GM12878 (cell line): ENCODE measurements around the gene MAPT. TPM values are rescaled to one million over a fixed set of nuclear protein-coding genes. Genes with fewer than 3 reads are reported as not detected.
A peak's percentile ranks its signal among the peaks of the same experiment; 100 is the strongest.

Source experiments
- ATAC-seq: fragments of 200-7000 bp; cut with Tn5 transposase; 3 replicates; pipeline ENCODE4 v1.9.1; 2020; ENCODE audit warnings: mild to moderate bottlenecking, moderate library complexity
- BruUV-seq: library from RNA; stranded (reverse); fragments of 400-500 nt; replicated peaks from 2 replicates; lab custom pipeline; 2021; lab: Mats Ljungman, UMichigan
- CTCF ChIA-PET: fragments of 300-600 bp; sonication (Branson Sonifier 250); formaldehyde crosslinking; extraction: SDS; loops from one replicate; lab custom pipeline; 2021; ENCODE audit warnings: inconsistent platforms; lab: Yijun Ruan, JAX
- POLR2A ChIA-PET: fragments of 350-600 bp; formaldehyde crosslinking; extraction: SDS; loops from one replicate; lab custom pipeline; 2021; ENCODE audit warnings: inconsistent platforms; lab: Charles Lee
- RAD21 ChIA-PET: fragments of 300-600 bp; sonication (Branson Sonifier 250); formaldehyde crosslinking; loops from one replicate; lab custom pipeline; 2023; ENCODE audit warnings: antibody characterized with exemption; ENCODE audit not compliant: unreplicated experiment; lab: Charles Lee
- SMC1A ChIA-PET: fragments of 300-600 bp; sonication (Branson Sonifier 250); formaldehyde crosslinking; loops from one replicate; lab custom pipeline; 2023; ENCODE audit not compliant: unreplicated experiment, uncharacterized antibody; lab: Charles Lee
- DNase-seq: peaks from one replicate; pipeline ENCODE4 v3.0.0-alpha.2; 2011; ENCODE audit warnings: low read depth, low spot score
- FAIRE-seq: peaks from 3 replicates; lab custom pipeline; 2011; peaks lifted over from hg19 to GRCh38; lab: Jason Lieb, UNC
- H2AFZ ChIP-seq: 2 replicates; pipeline ENCODE4 v1.6.0; 2011; ENCODE audit warnings: low read depth, low read length, control low read depth; ENCODE audit not compliant: control insufficient read depth
- H3K27ac ChIP-seq: 2 replicates; pipeline ENCODE4 v1.5.1; 2011; ENCODE audit warnings: control low read depth; ENCODE audit not compliant: control insufficient read depth, insufficient read depth
- H3K27me3 ChIP-seq, 2 experiments: replicated peaks in 1 of 2; 2 replicates each; pipeline versions ENCODE4 v1.6.0 to v1.6.1; 2011; ENCODE audit warnings: low read length in 1 of 2; ENCODE audit not compliant: control insufficient read depth in 2 of 2, insufficient read depth in 2 of 2
- H3K36me3 ChIP-seq, 2 experiments: 2 replicates each; pipeline ENCODE4 v1.5.1; 2011; ENCODE audit warnings: low read length in 1 of 2; ENCODE audit not compliant: control insufficient read depth in 2 of 2, insufficient read depth in 2 of 2
- H3K4me1 ChIP-seq: 2 replicates; pipeline ENCODE4 v1.6.1; 2011; ENCODE audit warnings: mild to moderate bottlenecking, low read length, moderate library complexity, mixed read lengths; ENCODE audit not compliant: control insufficient read depth, insufficient read depth
- H3K4me2 ChIP-seq: 2 replicates; pipeline ENCODE4 v1.6.0; 2011; ENCODE audit warnings: control low read depth; ENCODE audit not compliant: control insufficient read depth, insufficient read depth
- H3K4me3 ChIP-seq: fragments of 200-600 bp; sonication (generic); 2 replicates; pipeline ENCODE4 v1.5.1; 2016
- H3K79me2 ChIP-seq: 2 replicates; pipeline ENCODE4 v1.6.0; 2011; ENCODE audit warnings: low read length; ENCODE audit not compliant: control insufficient read depth, insufficient read depth
- H3K9ac ChIP-seq: 2 replicates; pipeline ENCODE4 v1.8.0; 2011; ENCODE audit warnings: low read length, control low read depth, mixed read lengths; ENCODE audit not compliant: control insufficient read depth, insufficient read depth
- H3K9me3 ChIP-seq: replicated peaks from 3 replicates; pipeline ENCODE4 v1.5.1; 2011; ENCODE audit warnings: mild to moderate bottlenecking, low read length; ENCODE audit not compliant: control insufficient read depth, insufficient read depth
- H4K20me1 ChIP-seq: 2 replicates; pipeline ENCODE4 v1.6.0; 2011; ENCODE audit not compliant: control insufficient read depth, insufficient read depth
- BACH1 ChIP-seq: fragments of 450-650 bp; IDR thresholded peaks from 2 replicates; pipeline ENCODE4 v1.6.1; 2017; ENCODE audit warnings: mild to moderate bottlenecking, borderline replicate concordance
- CTCF ChIP-seq, 3 experiments: IDR thresholded peaks in 2 of 3; conservative IDR thresholded peaks in 1 of 3; 2 replicates each; pipeline ENCODE4 v1.5.1; 2011; ENCODE audit warnings: low read depth in 3 of 3, low read length in 3 of 3, mild to moderate bottlenecking in 3 of 3, control low read depth in 2 of 3, moderate library complexity in 2 of 3, inconsistent platforms in 1 of 3, mixed read lengths in 1 of 3; ENCODE audit not compliant: control insufficient read depth in 2 of 3, insufficient read depth in 1 of 3; ENCODE audit errors: extremely low read depth in 1 of 3
- HSF1 ChIP-seq: fragments of 150-350 bp; IDR thresholded peaks from 2 replicates; pipeline ENCODE4 v1.6.1; 2014; ENCODE audit warnings: mild to moderate bottlenecking, low read depth, low read length
- KAT2A ChIP-seq: conservative IDR thresholded peaks from 2 replicates; pipeline ENCODE4 v1.6.1; 2011; ENCODE audit warnings: low read depth, low read length; ENCODE audit not compliant: control insufficient read depth
- RAD21 ChIP-seq: IDR thresholded peaks from 2 replicates; pipeline ENCODE4 v1.6.1; 2011; ENCODE audit warnings: mild to moderate bottlenecking, low read depth, low read length, moderate library complexity; ENCODE audit not compliant: insufficient read depth
- SIX5 ChIP-seq: IDR thresholded peaks from 2 replicates; pipeline ENCODE4 v1.6.1; 2011; ENCODE audit warnings: mild to moderate bottlenecking, low read depth, low read length, moderate library complexity; ENCODE audit not compliant: severe bottlenecking
- SMARCA5 ChIP-seq: fragments of 450-650 bp; IDR thresholded peaks from 2 replicates; pipeline ENCODE4 v1.6.1; 2017; ENCODE audit warnings: mild to moderate bottlenecking
- YBX1 ChIP-seq: fragments of 450-650 bp; IDR thresholded peaks from 2 replicates; pipeline ENCODE4 v1.6.1; 2016; ENCODE audit warnings: antibody characterized with exemption
- YY1 ChIP-seq: IDR thresholded peaks from 2 replicates; pipeline ENCODE4 v1.6.1; 2011; ENCODE audit warnings: low read depth, mild to moderate bottlenecking, low read length
- ZBED1 ChIP-seq: IDR thresholded peaks from 2 replicates; pipeline ENCODE4 v1.6.1; 2016; ENCODE audit warnings: borderline replicate concordance
- ZNF384 ChIP-seq: IDR thresholded peaks from 2 replicates; pipeline ENCODE4 v1.6.1; 2012; ENCODE audit warnings: low read depth, mild to moderate bottlenecking, low read length, improper control_type of control experiment, borderline replicate concordance
- WGBS: methylation state at CpG from one replicate; pipeline ENCODE4 v1.1.6; 2016; ENCODE audit warnings: low lambda C conversion rate; ENCODE audit not compliant: insufficient replicate concordance, insufficient coverage; ENCODE audit errors: missing lambda C conversion rate; 5-methylcytosine and 5-hydroxymethylcytosine counted together
- in situ Hi-C: fragments of 300-500 bp; cut with MboI; formaldehyde crosslinking; loops from 9 replicates; pipeline ENCODE4 v1.14.3; 2018; ENCODE audit warnings: mixed read lengths
- intact Hi-C: fragments of 100-400 bp; cut with micrococcal nuclease; formaldehyde crosslinking; loops from one replicate; pipeline ENCODE4 v1.14.2; 2022; ENCODE audit not compliant: unreplicated experiment
- polyA plus RNA-seq, 11 experiments: library from polyadenylated mRNA; depleted of rRNA in 4 of 11; unstranded in 6 of 11; stranded (reverse) in 5 of 11; fragments of >200 nt; fragmentation: Nextera tagmentation in 4 of 11; fragmentation: Illumina TruSeq in 1 of 11; extraction: Ambion mirVana in 4 of 11; extraction: Trizol in 1 of 11; gene quantifications; 1 replicate in 1 of 11; 2 replicates in 10 of 11; pipeline versions ENCODE4 v1.2.1 to v1.2.3, GENCODE V29; 2011 to 2016; ENCODE audit warnings: inconsistent platforms in 2 of 11, missing spikeins in 2 of 11, low read depth in 1 of 11
- total RNA-seq, 4 experiments: library from RNA; depleted of rRNA in 3 of 4; stranded (reverse); fragments of >200 nt in 3 of 4; fragmentation: Illumina TruSeq in 1 of 4; extraction: Trizol in 1 of 4; gene quantifications; 2 replicates each; pipeline versions ENCODE4 v1.2.1 to v1.2.3, GENCODE V29; 2013 to 2021

The MAPT gene
- total and polyA plus RNA-seq, 10 of the 15 experiments (the other 5 are each of a cell fraction or from before 2014, with no cell fraction given): under 0.01 to 0.05 (median 0.03) TPM; not detected in 7

GRCh38 chr17:45948881-45949624 lies 54.7 kb downstream of the MAPT start:
- H3K9me3 ChIP-seq: no peaks in the 10 kb centered on the region
- no TSS peak for BruUV-seq
- no peak overlapping the region for H3K4me3 ChIP-seq
- CTCF ChIA-PET: interaction anchor here (0.5 to 1.3 kb wide), 5 partner anchors 9 to 204 kb away, joined by 3 to 5 read pairs (median 3); no protein-coding TSS in a partner anchor
- H3K4me2 ChIP-seq: peak overlapping the region; percentile 36
- in situ Hi-C loops (no loop called here), intact Hi-C loops (no loop called here)
- H4K20me1 ChIP-seq: no peaks in the 10 kb centered on the region
- POLR2A ChIA-PET: interaction anchor here (0.6 kb wide), 1 partner anchor 766 kb away, joined by 6 read pairs; no protein-coding TSS in a partner anchor
- H3K4me1 ChIP-seq: no peaks in the 10 kb centered on the region
- TF ChIP-seq YBX1 (no peak), BACH1 (peak; percentile 97), CTCF (IDR thresholded peaks at IDR 0.05 in 2 of 3, conservative IDR thresholded peaks at IDR 0.05 in 1 of 3; ENCODE audit: control insufficient read depth in 2 of 3, extremely low read depth in 1 of 3, insufficient read depth in 1 of 3, low read depth in 3 of 3, low read length in 3 of 3) (peak; percentile 65 to 86 (median 75)), ZNF384 (no peak), YY1 (0 out of 2 replicates have a peak, but pooled peaks have one; percentile 29), HSF1 (no peak), KAT2A (no peak), ZBED1 (no peak), SIX5 (no peak), RAD21 (peak; percentile 31; the same call in 1 of the 2 replicates), SMARCA5 (peak; percentile 37; the same call in 1 of the 2 replicates)
- DNase-seq (no peak), ATAC-seq (peak; percentile 100), FAIRE-seq (peak; percentile 65)
- no peak overlapping the region for H3K9ac ChIP-seq
- no peak overlapping the region for H3K27ac ChIP-seq
- H3K79me2 ChIP-seq: no peaks in the 10 kb centered on the region
- H2AFZ ChIP-seq: peak overlapping the region; percentile 53
- WGBS: 1% methylated on average over 29 of the region's 34 CpGs
- RAD21 ChIA-PET: no interaction called here
- H3K36me3 ChIP-seq: no peaks in the 10 kb centered on the region
- peaks cover 0 to 4% of the 10 kb centered on the region in 2 experiments; a peak in 3 of 4 replicates for H3K27me3 ChIP-seq
- SMC1A ChIA-PET: no interaction called here
